Globus pallidus (tissue), 1 donor: ENCODE measurements around the gene KLC3.

Source experiments
- DNase-seq: peaks from one replicate; pipeline ENCODE4 v3.0.0-alpha.2; 2015; ENCODE audit warnings: low spot score

The KLC3 gene

DNA sequence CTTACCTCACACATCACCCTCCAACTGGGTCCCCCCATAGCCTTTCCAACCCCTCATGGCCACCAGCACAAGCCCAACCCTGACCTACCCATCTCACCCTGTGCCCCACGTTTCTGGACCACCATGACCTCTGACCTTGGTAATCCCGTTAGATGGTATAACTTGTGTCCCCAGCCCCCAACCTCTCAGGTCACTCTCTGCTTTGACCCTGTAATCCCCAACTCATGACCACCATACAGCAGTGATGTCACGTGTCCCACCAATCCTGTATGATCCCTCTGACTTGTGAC is 8.5 kb downstream of the KLC3 start:
- DNase-seq: no peak

DNA sequence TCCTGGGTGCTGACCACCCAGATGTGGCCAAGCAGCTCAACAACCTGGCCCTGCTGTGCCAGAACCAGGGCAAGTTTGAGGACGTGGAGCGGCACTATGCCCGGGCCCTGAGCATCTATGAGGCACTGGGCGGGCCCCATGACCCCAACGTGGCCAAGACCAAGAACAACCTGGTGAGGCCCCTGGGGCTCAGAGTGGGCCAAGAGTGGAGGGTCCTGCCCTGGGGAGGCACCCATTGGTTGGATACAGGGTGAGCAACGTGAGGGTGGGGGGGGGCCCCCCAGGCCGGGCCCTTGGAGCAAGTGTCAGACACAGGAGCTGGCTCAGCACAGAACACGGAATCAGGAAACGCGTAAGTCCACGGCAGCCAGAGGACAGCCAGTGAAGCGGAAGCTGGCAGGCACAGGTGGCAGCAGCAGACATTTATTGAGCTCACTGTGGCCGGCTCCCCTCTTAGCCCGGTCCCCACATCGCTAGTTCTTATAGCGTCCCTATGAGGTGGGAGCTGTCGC is 8.9 kb downstream of the KLC3 start:
- DNase-seq: no peak

DNA sequence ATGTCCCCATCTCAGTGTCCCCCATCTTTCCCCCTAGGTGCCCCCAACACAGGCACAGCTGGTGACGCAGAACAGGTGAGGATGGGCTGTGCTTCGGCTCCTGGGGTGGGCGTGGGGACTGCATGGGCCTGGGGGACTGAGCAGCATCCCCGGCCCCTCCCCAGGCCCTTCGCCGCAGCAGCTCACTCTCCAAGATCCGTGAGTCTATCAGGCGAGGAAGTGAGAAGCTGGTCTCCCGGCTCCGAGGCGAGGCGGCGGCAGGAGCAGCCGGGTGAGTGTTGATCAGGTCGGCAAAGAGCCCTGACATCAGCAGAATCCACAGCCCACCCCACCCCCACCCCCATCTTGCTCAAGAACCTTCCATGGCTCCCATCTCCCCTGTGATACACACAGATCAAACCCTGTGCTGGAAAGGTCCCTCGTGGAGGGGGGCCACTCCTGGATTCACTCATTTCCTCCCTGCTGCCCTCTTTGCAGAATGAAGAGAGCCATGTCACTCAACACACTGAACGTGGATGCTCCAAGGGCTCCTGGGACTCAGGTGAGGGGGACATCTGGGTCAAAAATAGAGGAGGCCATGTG is 10.0 kb downstream of the KLC3 start:
- DNase-seq: no peak

DNA sequence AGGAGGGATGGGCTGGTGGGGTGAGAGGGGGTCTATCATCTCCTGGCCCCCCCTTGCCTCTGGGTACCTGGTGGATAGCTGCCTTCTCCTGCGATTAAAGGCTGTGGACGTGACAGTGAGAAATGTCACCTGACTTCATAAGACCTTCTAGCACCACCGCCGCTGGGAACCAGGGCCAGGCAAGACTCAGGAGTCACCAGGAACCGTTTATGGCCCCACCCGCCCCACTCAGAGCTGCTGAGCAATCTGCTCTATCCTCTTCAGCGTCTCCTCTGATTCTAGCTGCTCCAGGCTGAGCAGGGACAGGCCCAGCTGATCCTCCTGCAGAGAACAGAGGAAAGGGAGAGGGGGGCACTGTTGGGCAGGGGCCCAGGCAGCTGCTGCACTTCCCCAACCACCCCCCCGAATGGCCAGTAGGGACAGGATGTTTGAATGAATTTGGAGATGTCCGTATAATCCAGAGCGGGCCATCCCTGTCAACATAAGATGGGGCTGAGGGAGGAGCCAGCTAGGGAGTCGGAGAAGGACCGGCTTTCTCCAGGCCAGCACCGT is 10.9 kb downstream of the KLC3 start:
- no peak for DNase-seq

DNA sequence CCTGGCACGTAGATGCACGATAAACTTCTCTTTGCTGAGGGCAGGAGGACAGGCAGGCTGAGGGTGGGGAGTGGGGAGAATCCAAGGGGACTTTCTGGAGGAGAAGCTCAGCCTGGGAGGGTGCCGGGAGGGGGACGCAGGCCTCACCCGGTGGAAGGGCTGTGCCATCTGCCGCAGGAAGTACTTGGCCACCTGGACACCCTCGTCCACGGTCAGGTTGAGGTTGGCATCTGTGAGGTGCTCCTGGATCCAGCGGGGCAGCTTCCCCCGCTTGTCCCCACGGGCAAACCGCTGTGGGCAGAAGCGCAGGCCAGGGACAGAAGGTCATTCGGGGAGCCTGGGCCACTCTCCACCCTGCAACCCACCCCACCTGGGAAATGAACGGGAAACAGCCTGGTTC is 11.5 kb downstream of the KLC3 start:
- DNase-seq: no peak

DNA sequence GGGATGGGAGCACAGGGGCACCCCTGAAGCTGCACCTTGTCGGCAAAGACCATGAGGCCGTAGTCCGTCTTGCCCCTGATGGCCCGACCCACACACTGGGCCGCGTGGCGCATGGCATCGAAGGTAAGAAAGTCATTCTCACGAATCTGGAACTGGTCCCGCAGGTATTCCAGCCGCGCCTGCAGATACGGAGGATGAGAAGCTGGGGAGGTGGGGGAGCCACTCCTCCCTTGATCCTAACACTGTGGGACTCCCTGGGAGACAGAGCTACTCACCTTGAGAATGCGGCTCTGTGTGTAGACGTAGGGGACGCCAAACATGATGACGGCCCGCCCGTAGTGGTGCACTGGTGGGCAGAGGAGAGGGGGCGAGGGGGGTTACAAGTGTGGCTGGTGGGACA is 11.9 kb downstream of the KLC3 start:
- DNase-seq: no peak

DNA sequence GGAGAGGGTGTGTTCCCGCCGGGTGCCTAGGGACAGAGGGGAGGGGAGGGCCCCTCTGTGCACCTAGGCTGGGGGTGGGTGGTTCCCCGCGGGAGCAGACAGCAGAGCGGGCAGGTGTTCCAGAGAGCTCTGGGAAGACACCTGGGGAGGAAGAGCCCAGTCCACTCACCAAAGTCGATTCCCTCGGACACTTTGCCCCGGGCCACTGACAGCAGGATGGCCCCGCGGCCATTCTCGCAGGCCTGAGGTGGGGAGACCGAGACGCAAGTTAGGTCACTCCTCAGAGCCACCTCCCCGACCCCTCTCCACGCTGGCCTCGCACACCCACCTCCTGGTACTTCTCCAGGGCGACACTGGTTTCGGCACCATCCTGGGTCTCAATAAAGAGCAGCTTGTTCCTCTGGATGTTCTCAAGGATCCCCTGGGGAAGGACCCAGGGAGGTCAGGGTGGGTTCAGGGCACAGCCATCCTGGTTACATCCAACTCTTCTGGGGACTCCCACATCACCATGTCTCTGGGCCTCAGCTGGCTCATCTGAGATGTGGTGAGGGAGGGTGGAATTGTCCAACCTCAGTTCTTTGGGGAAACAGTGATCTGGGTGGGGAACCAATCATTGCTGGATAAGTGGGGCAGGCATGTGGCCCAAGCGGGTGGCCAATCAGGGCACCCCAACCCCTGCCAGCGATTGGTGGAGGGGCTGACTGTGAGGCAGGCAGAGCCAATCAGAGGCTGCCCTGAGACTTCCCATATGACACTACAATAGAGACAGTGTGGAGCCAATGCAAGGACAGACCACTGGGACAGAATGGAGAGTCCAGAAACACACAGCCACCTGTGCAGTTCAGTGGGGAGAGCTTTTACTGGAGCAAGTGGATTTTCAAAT is 12.6 kb downstream of the KLC3 start:
- no peak for DNase-seq

DNA sequence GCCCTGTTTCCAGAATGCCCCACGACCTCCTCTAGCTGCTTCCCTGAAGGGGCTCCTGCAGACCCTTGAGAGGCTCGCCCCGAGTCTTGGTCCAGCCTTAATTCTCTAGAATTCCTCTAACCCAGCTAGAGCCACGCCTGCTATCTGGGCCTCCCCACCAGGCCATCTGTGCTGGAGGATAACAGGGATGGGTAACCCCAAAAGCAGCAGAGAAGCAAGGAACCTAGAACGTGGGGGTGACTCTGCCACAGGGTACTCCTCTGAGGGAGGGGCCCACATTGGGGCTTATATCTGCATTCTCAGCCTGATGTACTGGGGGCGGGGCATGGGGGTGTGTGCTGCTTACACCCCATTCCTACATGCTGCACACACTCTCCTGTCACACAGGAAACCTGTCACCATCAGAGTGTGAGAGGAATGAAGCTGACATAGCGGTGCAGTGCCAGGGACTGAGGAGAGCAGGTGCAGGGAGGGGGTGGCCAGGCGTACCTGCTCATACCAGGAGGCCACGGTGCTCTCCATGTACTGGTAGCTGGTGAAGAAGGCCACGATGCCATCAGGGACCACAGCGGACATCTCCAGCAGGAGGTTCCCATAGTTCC is 13.8 kb downstream of the KLC3 start:
- DNase-seq: no peak

DNA sequence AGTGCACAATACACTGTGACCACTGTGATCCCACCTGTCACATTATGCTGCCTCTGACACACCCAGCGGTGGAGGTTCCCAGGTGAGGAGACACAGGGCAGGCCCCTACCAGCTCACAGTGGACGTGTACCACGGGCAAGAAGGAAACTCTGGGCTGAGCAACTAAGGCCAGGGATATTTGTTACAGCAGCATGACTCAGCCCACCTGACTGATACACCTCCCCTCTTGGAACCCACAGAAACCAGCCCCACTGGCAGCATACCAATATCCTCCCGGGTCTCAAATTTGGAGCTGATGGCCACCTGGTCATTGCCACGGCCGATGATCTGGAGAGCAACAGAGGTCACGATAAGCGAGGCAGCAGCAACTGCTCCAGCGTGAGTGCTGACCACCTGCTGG is 14.9 kb downstream of the KLC3 start:
- no peak for DNase-seq

DNA sequence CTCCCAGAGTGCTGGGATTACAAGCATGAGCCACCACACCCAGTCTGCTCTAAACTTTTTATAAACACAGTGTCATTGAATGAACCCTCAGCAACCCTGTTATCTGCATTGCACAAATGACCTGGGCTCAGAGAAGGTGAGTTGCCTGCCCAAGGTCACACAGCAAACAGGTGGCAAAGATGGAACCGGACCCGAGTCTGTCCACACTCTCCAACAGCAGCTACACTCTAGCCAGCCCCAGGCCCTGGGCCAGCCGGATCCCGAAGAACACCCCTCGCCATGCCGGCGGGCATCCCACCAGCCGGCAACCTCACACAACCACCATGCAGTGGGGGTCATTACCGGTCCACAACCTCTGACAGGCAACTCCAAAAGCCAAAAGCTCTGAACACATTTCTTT is 15.4 kb downstream of the KLC3 start:
- no peak for DNase-seq

DNA sequence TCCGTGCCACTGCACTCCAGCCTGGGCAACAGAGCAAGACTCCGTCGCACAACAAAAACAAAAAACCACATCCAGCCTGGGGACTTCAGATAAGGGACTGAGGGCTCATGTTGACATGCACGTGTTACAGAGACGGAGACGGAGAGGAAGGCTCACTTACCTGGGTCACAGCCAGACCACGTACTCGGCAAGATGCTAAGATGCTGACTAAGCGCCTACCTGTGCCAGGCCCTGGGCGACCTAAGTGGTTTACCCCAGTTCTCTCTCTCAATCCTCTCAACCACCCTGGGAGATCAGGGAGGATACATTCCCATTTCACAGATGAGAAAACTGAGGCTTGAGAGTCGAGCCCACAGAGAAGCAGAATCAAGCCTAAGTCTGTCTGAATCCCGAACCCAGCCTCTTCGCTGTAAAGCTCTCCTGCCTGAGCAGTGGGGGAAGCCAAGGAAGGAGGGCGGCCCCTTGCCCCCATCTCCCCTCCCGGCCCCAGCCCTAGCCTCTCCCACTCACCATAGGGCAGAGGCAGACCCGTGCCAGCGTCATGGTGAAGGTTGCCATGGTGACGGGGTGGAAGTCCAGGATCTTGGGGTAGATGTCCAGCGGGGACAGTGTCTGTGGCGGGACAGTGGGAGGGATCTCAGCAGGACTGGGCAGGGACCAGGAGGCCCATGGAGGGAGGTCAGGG is 16.4 kb downstream of the KLC3 start:
- DNase-seq: no peak

DNA sequence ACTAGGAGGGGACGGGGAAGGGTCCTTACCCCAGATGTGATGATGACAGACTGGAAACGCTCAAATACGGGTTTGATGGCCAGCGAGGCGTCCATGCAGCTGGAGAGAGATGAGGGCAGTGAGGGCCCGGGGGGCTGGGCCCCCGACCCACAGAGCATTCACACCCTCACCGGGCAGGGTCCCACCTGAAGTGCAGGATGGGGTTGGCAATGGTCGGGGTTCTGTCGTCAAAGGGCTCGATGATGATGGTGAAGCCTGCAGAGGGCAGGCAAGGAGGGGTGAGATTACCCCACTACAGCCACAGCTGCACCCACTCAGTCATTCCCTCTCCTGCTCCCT is 16.9 kb downstream of the KLC3 start:
- no peak for DNase-seq

DNA sequence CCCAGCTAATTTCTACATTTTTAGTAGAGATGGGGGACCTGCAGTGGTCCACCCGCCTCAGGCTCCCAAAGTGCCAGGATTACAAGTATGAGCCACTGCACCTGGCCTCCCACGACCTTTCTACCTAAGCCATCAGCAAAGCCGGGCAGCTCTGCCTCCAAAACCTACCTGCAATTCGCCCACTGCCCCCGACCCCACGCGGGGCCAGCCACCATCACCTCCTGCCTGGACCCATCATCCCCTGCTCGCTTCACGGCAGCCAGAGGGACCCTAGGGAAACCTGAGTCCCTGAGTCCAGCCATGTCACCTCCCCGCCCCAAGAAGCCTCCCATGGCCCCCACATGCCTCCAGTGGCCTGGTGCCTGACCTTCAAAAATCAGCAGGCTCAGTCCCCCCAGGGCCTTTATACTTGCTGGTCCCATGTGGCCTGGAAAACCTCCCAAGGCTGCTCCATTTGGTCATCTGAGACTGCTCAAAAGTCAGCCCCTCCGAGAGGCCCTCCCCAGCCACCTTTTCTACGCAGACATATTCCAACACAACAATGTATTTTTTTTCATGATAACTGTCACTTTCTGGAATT is 17.8 kb downstream of the KLC3 start:
- DNase-seq: no peak

DNA sequence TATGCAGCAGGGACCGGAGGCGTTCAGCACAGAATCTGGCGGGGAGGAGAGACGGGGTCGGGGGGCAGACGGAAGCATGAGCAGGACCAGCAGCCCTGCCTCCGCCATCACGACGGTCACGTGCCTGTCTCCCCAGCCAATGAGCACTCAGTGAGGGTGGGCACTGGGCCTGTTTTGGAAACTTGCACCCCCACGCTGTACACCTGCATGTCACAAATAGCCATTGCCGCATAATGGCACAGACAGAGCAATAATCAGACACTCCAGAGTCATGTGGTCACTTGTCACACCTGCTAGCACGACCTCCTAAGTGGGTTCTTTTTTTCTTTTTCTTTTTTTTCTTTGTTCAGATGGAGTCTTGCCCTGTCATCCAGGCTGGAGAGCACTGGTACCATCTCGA is 21.1 kb downstream of the KLC3 start:
- DNase-seq: no peak

DNA sequence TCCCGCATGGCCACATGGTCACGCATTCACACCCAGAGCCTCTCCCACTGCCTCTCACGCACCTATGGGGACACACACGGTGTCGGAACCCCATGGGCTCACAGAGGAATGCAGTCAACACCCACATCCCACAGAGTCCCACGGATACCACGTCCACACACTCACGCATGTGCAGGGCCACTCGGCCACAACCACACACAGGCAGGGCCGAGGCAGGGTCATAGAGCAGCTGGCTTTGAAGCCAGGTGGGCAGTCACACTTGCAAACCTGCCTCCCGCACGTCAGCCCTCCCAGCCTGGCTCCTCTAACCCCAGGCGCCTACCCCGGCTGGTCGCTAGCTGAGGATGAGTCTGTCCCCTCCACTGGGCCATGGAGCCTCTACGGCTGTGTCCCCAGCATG is 21.7 kb downstream of the KLC3 start:
- DNase-seq: no peak

DNA sequence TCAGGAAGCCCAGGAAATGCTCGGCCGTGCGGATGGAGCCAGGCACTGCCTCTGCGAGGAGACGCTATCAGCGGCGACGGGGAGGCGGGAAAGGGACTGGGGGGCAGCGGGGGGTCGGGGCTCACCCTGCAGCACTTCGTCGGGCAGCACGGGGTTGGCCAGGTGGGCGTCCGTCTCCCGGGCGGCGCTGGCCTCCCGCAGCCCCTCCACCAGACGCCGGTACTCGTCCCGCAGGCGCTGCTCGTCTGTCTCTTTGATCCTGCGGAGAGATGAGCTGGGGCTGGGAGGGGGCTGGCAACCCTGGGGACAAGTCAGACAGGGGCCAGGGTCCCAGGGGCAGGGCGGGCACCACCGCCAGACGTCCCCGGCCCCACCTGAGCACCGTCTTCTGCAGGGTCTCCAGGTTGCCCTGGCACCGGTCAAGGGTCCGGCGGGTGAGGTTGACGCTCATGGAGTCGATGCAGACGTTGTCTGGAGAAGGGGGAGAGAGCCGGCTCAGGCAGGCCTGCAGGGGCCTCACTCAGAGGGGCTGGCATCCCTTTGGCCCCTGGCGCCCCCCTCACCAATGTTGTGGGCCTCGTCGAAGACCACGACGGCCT is 23.4 kb downstream of the KLC3 start:
- no peak for DNase-seq

DNA sequence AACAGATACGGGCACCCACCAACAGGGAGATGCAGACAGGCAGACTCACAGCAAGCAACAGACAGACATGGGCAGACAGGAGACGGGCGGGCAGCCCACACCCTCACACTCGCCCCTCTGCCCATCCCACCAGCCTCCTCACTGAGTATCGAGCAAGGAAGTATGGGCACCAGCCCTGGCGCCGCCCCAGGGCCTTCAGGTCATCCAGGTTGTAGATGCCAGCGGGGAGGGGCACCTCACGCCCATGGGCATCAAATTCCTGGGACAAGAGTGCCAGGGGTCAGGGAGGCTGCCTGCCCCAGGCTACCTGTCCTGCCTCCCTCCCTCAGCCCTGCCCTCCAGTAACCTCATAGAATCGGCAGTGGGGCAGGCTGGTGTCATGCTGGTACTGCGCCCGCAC is 24.1 kb downstream of the KLC3 start:
- DNase-seq: no peak

DNA sequence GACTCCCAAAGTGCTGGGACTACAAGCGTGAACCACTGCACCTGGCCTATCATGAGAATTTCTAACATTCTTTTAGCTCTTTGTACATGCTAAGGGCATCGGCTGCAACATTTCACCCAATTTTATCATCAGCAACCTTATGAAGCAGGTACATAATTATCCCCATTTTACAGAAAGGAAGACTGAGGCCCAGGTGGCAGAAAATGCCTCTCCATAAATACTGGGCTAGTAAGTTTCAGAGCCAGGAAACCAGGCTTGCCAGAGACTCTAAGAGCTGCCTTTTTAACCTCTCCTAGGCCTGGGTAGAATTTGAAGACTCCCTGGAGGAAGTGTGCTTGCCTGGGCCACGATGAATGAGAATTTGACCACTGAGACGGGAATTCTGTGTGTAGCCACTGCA is 27.6 kb downstream of the KLC3 start:
- DNase-seq: no peak

DNA sequence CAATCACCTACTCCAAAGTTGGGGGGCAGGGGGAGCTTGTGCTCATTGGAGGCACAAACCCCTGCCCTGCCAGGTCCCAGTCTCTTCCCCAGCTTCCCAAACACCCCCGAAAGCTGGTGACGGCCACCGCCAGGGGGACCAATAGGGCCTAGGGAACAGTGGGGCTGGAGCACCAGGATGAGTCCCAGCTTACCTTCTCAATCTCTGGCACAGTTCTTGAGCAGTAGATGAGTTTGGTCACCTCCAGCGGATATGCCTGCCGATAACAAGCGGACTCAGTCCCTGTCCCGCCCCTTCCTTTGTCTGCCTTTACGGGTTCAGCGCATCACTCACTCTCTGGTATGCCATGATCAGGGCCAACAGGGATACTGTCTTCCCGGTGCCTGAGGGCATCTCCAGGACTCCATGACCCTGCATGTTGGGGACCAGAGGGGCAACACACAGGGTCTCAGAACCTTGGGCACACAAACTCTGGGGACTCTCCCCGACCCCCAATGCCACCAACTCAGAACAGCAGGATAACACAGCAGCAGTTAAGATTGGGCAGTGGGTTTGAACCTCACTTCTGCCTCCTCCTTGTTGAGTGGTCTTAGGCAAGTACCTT is 28.3 kb downstream of the KLC3 start:
- DNase-seq: no peak

DNA sequence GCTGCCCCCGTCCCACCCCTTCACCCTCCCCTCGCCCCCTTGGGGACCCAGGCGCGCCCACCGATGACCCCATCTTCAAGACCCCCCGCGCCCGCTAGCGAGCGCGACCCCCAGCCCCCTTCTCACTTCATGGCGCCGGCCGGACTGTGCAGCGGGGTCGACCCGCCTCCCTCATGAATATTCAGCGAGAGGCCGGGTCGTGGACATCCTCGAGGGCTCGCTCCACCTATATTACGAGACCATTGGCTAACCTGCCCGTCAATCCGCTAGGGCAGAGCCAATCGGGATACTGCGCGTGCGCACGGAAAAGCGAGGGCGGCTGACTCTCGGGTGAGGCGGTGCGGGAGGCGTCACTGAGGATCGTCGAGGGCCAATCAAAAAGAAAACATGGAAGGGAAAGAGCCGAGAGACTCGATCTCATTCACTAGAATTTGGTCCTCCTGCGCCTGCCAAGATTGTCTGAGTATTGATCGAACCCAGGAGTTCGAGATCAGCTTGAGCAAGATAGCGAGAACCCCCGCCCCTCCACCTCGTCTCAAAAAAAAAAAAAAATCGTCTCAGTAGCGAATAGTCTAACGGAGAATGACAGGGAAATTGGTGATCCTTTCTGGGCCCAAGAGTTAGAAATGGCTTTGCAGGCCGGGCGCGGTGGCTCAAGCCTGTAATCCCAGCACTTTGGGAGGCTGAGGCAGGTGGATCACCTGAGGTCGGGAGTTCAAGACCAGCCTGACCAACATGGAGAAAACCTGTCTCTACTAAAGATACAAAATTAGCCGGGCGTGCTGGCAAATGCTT is 30.1 kb downstream of the KLC3 start, which contains the start of gene ERCC2:
Gene ERCC2, minus strand, starts transcription at position 164 of the 795 bp plus-strand sequence. Its CDS starts 33 bp downstream, at position 131.
- DNase-seq: peak; percentile 98
